WI38 (cell line): ENCODE data around the gene WNT7B.

Experiments used
- H3K4me3 ChIP-seq: 2 replicates; pipeline ENCODE4 v1.5.1; 2011; ENCODE audit warnings: low read depth, mild to moderate bottlenecking, control low read depth, low read length
- CTCF ChIP-seq: IDR thresholded peaks from 2 replicates; pipeline ENCODE4 v1.5.1; 2012; ENCODE audit warnings: low read depth, mild to moderate bottlenecking, control low read depth, low read length

The WNT7B gene

GRCh38 chr22:46021577-46021976, 44.6 kb upstream of the WNT7B start:
- TF ChIP-seq CTCF, result no peak
- no peak overlapping the region for H3K4me3 ChIP-seq

GRCh38 chr22:46019351-46019750, 42.4 kb upstream of the WNT7B start:
- H3K4me3 ChIP-seq, result no peak overlapping the region
- no peak for TF ChIP-seq CTCF

GRCh38 chr22:46018859-46019258, 41.9 kb upstream of the WNT7B start:
- no peak for TF ChIP-seq CTCF

GRCh38 chr22:46017166-46017565, 40.2 kb upstream of the WNT7B start:
- TF ChIP-seq CTCF, result no peak
- no peak overlapping the region for H3K4me3 ChIP-seq

More at GRCh38 chr22:46018859-46019258, 41.9 kb upstream of the WNT7B start:
- H3K4me3 ChIP-seq, result no peak overlapping the region

GRCh38 chr22:46013460-46014416, 36.8 kb upstream of the WNT7B start:
- H3K4me3 ChIP-seq, result peak overlapping the region; percentile 66
- TF ChIP-seq CTCF, result peak; percentile 65

- TF ChIP-seq CTCF, result no peak
Measured at GRCh38 chr22:46012881-46013281, 35.9 kb upstream of the WNT7B start.

GRCh38 chr22:46012182-46012880, 35.4 kb upstream of the WNT7B start:
- no peak overlapping the region for H3K4me3 ChIP-seq
- no peak for TF ChIP-seq CTCF

More at GRCh38 chr22:46012881-46013281, 35.9 kb upstream of the WNT7B start:
- H3K4me3 ChIP-seq, result no peak overlapping the region; the same call in 1 of the 2 replicates
